Measurements from ENCODE around the gene ASPDH. TPM values are rescaled to one million over a fixed set of nuclear protein-coding genes. Genes with fewer than 3 reads are reported as not detected.

ASPDH gene
- polyA plus RNA-seq, 3 donors = not detected

- H3K4me1 Mint-ChIP-seq = peaks cover 15% of the 10 kb centered on the region
- Histone ChIP-seq H3K79me2 (ENCODE audit: insufficient read depth, low read length) (peaks cover 4% of the 10 kb centered on the region), H2AFZ (ENCODE audit: insufficient read depth, low read depth, low read length, poor library complexity, severe bottlenecking) (no peak overlapping the region), H3K9me3 (replicated peaks in 1 of 2; ENCODE audit: control insufficient read depth in 1 of 2, insufficient read depth in 1 of 2, low read length in 2 of 2) (no peaks in the 10 kb centered on the region), H3K4me2 (replicated peaks; ENCODE audit: extremely low read depth, low read length, poor library complexity, severe bottlenecking) (no peak overlapping the region), H3K27ac (ENCODE audit: low read depth in 1 of 2, low read length in 2 of 2) (no peak overlapping the region), H3K27me3 (ENCODE audit: control insufficient read depth in 2 of 2, insufficient read depth in 2 of 2, low read length in 2 of 2) (no peaks in the 10 kb centered on the region), H4K20me1 (ENCODE audit: insufficient read depth, low read length) (no peaks in the 10 kb centered on the region), H3K4me3 (replicated peaks in 1 of 3; ENCODE audit: low read depth in 2 of 3, low read length in 3 of 3) (no peak overlapping the region), H3K4me1 (ENCODE audit: control insufficient read depth in 1 of 2, insufficient read depth in 2 of 2, low read length in 2 of 2) (peaks cover 11 to 16% of the 10 kb centered on the region in 2 donors), H3K36me3 (replicated peaks in 1 of 2; ENCODE audit: control insufficient read depth in 1 of 2, insufficient read depth in 2 of 2, low read length in 2 of 2) (no peaks in the 10 kb centered on the region), H3K9ac (ENCODE audit: insufficient read depth, low read length, poor library complexity, severe bottlenecking) (no peak overlapping the region)
- DNase-seq = no peak
- peaks cover 13% of the 10 kb centered on the region in 2 donors for H3K36me3 Mint-ChIP-seq
- intact Hi-C loops (cut with micrococcal nuclease) = no loop called here
- 100% methylated on average over 4 of the region's 8 CpGs for WGBS (ENCODE audit: insufficient coverage)
- no peak overlapping the region for H3K4me3 Mint-ChIP-seq
- no peak for TF ChIP-seq CTCF (IDR thresholded peaks at IDR 0.05)
- H3K9me3 Mint-ChIP-seq = no peaks in the 10 kb centered on the region
- H3K27ac Mint-ChIP-seq = no peak overlapping the region
- H3K27me3 Mint-ChIP-seq (ENCODE audit: low read depth in 3 of 3) = peaks cover 0 to 5% (median 0%) of the 10 kb centered on the region in 3 donors
Measured at GRCh38 chr19:50507376-50507775, 6.3 kb downstream of the ASPDH start.

- H3K27ac Mint-ChIP-seq = no peak overlapping the region
- Histone ChIP-seq H3K9me3 (replicated peaks in 1 of 2; ENCODE audit: control insufficient read depth in 1 of 2, insufficient read depth in 1 of 2, low read length in 2 of 2) (no peaks in the 10 kb centered on the region), H3K4me3 (replicated peaks in 1 of 3; ENCODE audit: low read depth in 2 of 3, low read length in 3 of 3) (no peak overlapping the region), H4K20me1 (ENCODE audit: insufficient read depth, low read length) (no peaks in the 10 kb centered on the region), H3K27me3 (ENCODE audit: control insufficient read depth in 2 of 2, insufficient read depth in 2 of 2, low read length in 2 of 2) (no peaks in the 10 kb centered on the region), H3K4me1 (ENCODE audit: control insufficient read depth in 1 of 2, insufficient read depth in 2 of 2, low read length in 2 of 2) (peaks cover 10 to 14% of the 10 kb centered on the region in 2 donors), H2AFZ (ENCODE audit: insufficient read depth, low read depth, low read length, poor library complexity, severe bottlenecking) (no peak overlapping the region), H3K36me3 (replicated peaks in 1 of 2; ENCODE audit: control insufficient read depth in 1 of 2, insufficient read depth in 2 of 2, low read length in 2 of 2) (no peaks in the 10 kb centered on the region), H3K79me2 (ENCODE audit: insufficient read depth, low read length) (peaks cover 4% of the 10 kb centered on the region), H3K27ac (ENCODE audit: low read depth in 1 of 2, low read length in 2 of 2) (no peak overlapping the region), H3K4me2 (replicated peaks; ENCODE audit: extremely low read depth, low read length, poor library complexity, severe bottlenecking) (no peak overlapping the region), H3K9ac (ENCODE audit: insufficient read depth, low read length, poor library complexity, severe bottlenecking) (no peak overlapping the region)
- H3K27me3 Mint-ChIP-seq (ENCODE audit: low read depth in 3 of 3) = peaks cover 0 to 5% (median 2%) of the 10 kb centered on the region in 3 donors
- H3K36me3 Mint-ChIP-seq = peaks cover 13% of the 10 kb centered on the region in 2 donors
- DNase-seq = no peak
- H3K9me3 Mint-ChIP-seq = no peaks in the 10 kb centered on the region
- intact Hi-C loops (cut with micrococcal nuclease) = no loop called here
- H3K4me3 Mint-ChIP-seq = no peak overlapping the region
- H3K4me1 Mint-ChIP-seq = peaks cover 13% of the 10 kb centered on the region
- WGBS (ENCODE audit: insufficient coverage) = 97% methylated on average over 5 of the region's 10 CpGs
- no peak for TF ChIP-seq CTCF (IDR thresholded peaks at IDR 0.05)
Measured at GRCh38 chr19:50506700-50507099, 7.0 kb downstream of the ASPDH start.
